ENCODE data around the gene PTPN13.

Gene PTPN13

GRCh38 chr4:86569103-86569870, 24.8 kb upstream of the PTPN13 start:
- H3K4me1 Mint-ChIP-seq: no peaks in the 10 kb centered on the region
- H3K27me3 Mint-ChIP-seq: no peaks in the 10 kb centered on the region
- H3K36me3 Mint-ChIP-seq: no peaks in the 10 kb centered on the region
- DNase-seq (no peak), ATAC-seq (replicated peaks) (no peak)
- H3K9me3 Mint-ChIP-seq: no peaks in the 10 kb centered on the region
- no peak overlapping the region for H3K27ac Mint-ChIP-seq
- H3K4me3 Mint-ChIP-seq: no peak overlapping the region

- no peak for ATAC-seq (replicated peaks)
- H3K4me1 Mint-ChIP-seq: no peaks in the 10 kb centered on the region
Observed at GRCh38 chr4:86579941-86580340, 14.2 kb upstream of the PTPN13 start.

GRCh38 chr4:86582410-86582809, 11.7 kb upstream of the PTPN13 start:
- no peak for DNase-seq
- H3K4me3 Mint-ChIP-seq: no peak overlapping the region
- ATAC-seq (replicated peaks): no peak
- no peak overlapping the region for H3K27ac Mint-ChIP-seq
- no peaks in the 10 kb centered on the region for H3K27me3 Mint-ChIP-seq
- H3K36me3 Mint-ChIP-seq: no peaks in the 10 kb centered on the region
- no peaks in the 10 kb centered on the region for H3K9me3 Mint-ChIP-seq
- peaks cover 1 to 14% of the 10 kb centered on the region in 2 donors for H3K4me1 Mint-ChIP-seq

More at GRCh38 chr4:86579941-86580340, 14.2 kb upstream of the PTPN13 start:
- H3K9me3 Mint-ChIP-seq: no peaks in the 10 kb centered on the region
- no peaks in the 10 kb centered on the region for H3K36me3 Mint-ChIP-seq
- no peaks in the 10 kb centered on the region for H3K27me3 Mint-ChIP-seq
- DNase-seq: no peak
- H3K4me3 Mint-ChIP-seq: no peak overlapping the region
- H3K27ac Mint-ChIP-seq: no peak overlapping the region

GRCh38 chr4:86586160-86586572, 7.9 kb upstream of the PTPN13 start:
- Mint-ChIP-seq H3K36me3 (no peaks in the 10 kb centered on the region), H3K27me3 (no peaks in the 10 kb centered on the region), H3K9me3 (no peaks in the 10 kb centered on the region), H3K4me3 (no peak overlapping the region), H3K27ac (no peak overlapping the region), H3K4me1 (peaks cover 1 to 16% of the 10 kb centered on the region in 2 donors)
- DNase-seq (no peak), ATAC-seq (replicated peaks) (peak; percentile 38 to 39)

- no peak overlapping the region for H3K4me3 Mint-ChIP-seq
- no peaks in the 10 kb centered on the region for H3K27me3 Mint-ChIP-seq
- H3K4me1 Mint-ChIP-seq: peaks cover 1 to 16% of the 10 kb centered on the region in 2 donors
- ATAC-seq (replicated peaks): no peak
- H3K36me3 Mint-ChIP-seq: no peaks in the 10 kb centered on the region
- no peaks in the 10 kb centered on the region for H3K9me3 Mint-ChIP-seq
- no peak overlapping the region for H3K27ac Mint-ChIP-seq
- DNase-seq: no peak
Observed at GRCh38 chr4:86586626-86587380, 7.3 kb upstream of the PTPN13 start.

GRCh38 chr4:86587381-86588140, 6.6 kb upstream of the PTPN13 start:
- Mint-ChIP-seq H3K36me3 (no peaks in the 10 kb centered on the region), H3K27ac (no peak overlapping the region), H3K9me3 (no peaks in the 10 kb centered on the region), H3K4me3 (no peak overlapping the region), H3K4me1 (peaks cover 1 to 16% of the 10 kb centered on the region in 2 donors), H3K27me3 (peaks cover 0 to 4% of the 10 kb centered on the region in 2 donors)
- DNase-seq (no peak), ATAC-seq (replicated peaks) (no peak)

GRCh38 chr4:86592553-86593249, 1.4 kb upstream of the PTPN13 start:
- ATAC-seq (replicated peaks): no peak
- peaks cover 9 to 24% of the 10 kb centered on the region in 2 donors for H3K4me1 Mint-ChIP-seq
- no peak overlapping the region for H3K4me3 Mint-ChIP-seq
- H3K27ac Mint-ChIP-seq: no peak overlapping the region
- no peak for DNase-seq
- H3K36me3 Mint-ChIP-seq: no peaks in the 10 kb centered on the region
- H3K27me3 Mint-ChIP-seq: peaks cover 19 to 38% of the 10 kb centered on the region in 2 donors
- H3K9me3 Mint-ChIP-seq: no peaks in the 10 kb centered on the region

GRCh38 chr4:86594559-86595425, 677 bp downstream of the PTPN13 start:
- Mint-ChIP-seq H3K27ac (peak overlapping the region; percentile 4), H3K36me3 (no peaks in the 10 kb centered on the region), H3K27me3 (peaks cover 21 to 38% of the 10 kb centered on the region in 2 donors), H3K4me3 (peak overlapping the region; percentile 79 to 91), H3K9me3 (no peaks in the 10 kb centered on the region), H3K4me1 (peaks cover 9 to 24% of the 10 kb centered on the region in 2 donors)
- ATAC-seq (replicated peaks): peak; percentile 40 to 43
- peak; percentile 13 for DNase-seq

GRCh38 chr4:86595426-86595805, 1.3 kb downstream of the PTPN13 start:
- DNase-seq (no peak), ATAC-seq (replicated peaks) (no peak)
- peaks cover 9 to 24% of the 10 kb centered on the region in 2 donors for H3K4me1 Mint-ChIP-seq
- no peaks in the 10 kb centered on the region for H3K9me3 Mint-ChIP-seq
- H3K27me3 Mint-ChIP-seq: peaks cover 21 to 38% of the 10 kb centered on the region in 2 donors
- H3K27ac Mint-ChIP-seq: no peak overlapping the region
- H3K36me3 Mint-ChIP-seq: no peaks in the 10 kb centered on the region
- peak overlapping the region; percentile 79 to 91 for H3K4me3 Mint-ChIP-seq

GRCh38 chr4:86596807-86597206, 2.7 kb downstream of the PTPN13 start:
- Mint-ChIP-seq H3K9me3 (no peaks in the 10 kb centered on the region), H3K27me3 (peaks cover 21 to 38% of the 10 kb centered on the region in 2 donors), H3K36me3 (no peaks in the 10 kb centered on the region), H3K4me3 (no peak overlapping the region), H3K27ac (no peak overlapping the region), H3K4me1 (peaks cover 9 to 24% of the 10 kb centered on the region in 2 donors)
- ATAC-seq (replicated peaks): no peak
- no peak for DNase-seq

- H3K4me1 Mint-ChIP-seq: peaks cover 2 to 6% of the 10 kb centered on the region in 2 donors
- no peaks in the 10 kb centered on the region for H3K36me3 Mint-ChIP-seq
- H3K27me3 Mint-ChIP-seq: peaks cover 14 to 16% of the 10 kb centered on the region in 2 donors
- DNase-seq (no peak), ATAC-seq (replicated peaks) (no peak)
- no peaks in the 10 kb centered on the region for H3K9me3 Mint-ChIP-seq
- H3K27ac Mint-ChIP-seq: no peak overlapping the region
- no peak overlapping the region for H3K4me3 Mint-ChIP-seq
Observed at GRCh38 chr4:86600007-86600653, 6.0 kb downstream of the PTPN13 start.

GRCh38 chr4:86603311-86603885, 9.3 kb downstream of the PTPN13 start:
- no peaks in the 10 kb centered on the region for H3K4me1 Mint-ChIP-seq
- H3K9me3 Mint-ChIP-seq: no peaks in the 10 kb centered on the region
- no peaks in the 10 kb centered on the region for H3K36me3 Mint-ChIP-seq
- H3K4me3 Mint-ChIP-seq: no peak overlapping the region
- peaks cover 0 to 3% of the 10 kb centered on the region in 2 donors for H3K27me3 Mint-ChIP-seq
- ATAC-seq (replicated peaks) (peak; percentile 50 to 63), DNase-seq (no peak)
- no peak overlapping the region for H3K27ac Mint-ChIP-seq

Data from stimulated activated naive B cell treated with anti-CD40 and anti-IgM and Interleukin-4, amounts not matched to agents 10 μg/mL and 1 μg/mL and 100 μg/mL, for 72 hours (primary cell).